HG03066 (cell line): Measurements from ENCODE around the gene R3HDML.

Source experiments
- ATAC-seq: cut with Tn5 transposase; IDR thresholded peaks from one replicate; pipeline ENCODE4 v1.9.1; 2021; ENCODE audit warnings: low read depth; ENCODE audit not compliant: unreplicated experiment

The R3HDML gene

GRCh38 chr20:44395461-44396340 is 58.9 kb downstream of the R3HDML start:
- no peak for ATAC-seq

- ATAC-seq = no peak
These were observed 59.7 kb downstream of the R3HDML start for GRCh38 chr20:44396369-44397130.

- ATAC-seq = no peak
These were observed 61.5 kb downstream of the R3HDML start for GRCh38 chr20:44398335-44398734.

- ATAC-seq = no peak
These were observed 62.6 kb downstream of the R3HDML start for GRCh38 chr20:44399446-44399845.

GRCh38 chr20:44400671-44400969 is 63.8 kb downstream of the R3HDML start:
- no peak for ATAC-seq
